ENCODE measurements around the gene PFAS.

Gene PFAS

GRCh38 chr17:8283356-8283755 lies 34.3 kb downstream of the PFAS start:
- DNase-seq (ENCODE audit: low read depth), result no peak
- no peak overlapping the region for H3K4me3 ChIP-seq (ENCODE audit: low read depth, low read length)
- TF ChIP-seq CTCF (IDR thresholded peaks at IDR 0.05; ENCODE audit: control insufficient read depth, extremely low read depth, insufficient read depth), result no peak

GRCh38 chr17:8284126-8284525 lies 35.0 kb downstream of the PFAS start:
- DNase-seq (ENCODE audit: low read depth), result no peak
- no peak overlapping the region for H3K4me3 ChIP-seq (ENCODE audit: low read depth, low read length)
- TF ChIP-seq CTCF (IDR thresholded peaks at IDR 0.05; ENCODE audit: control insufficient read depth, extremely low read depth, insufficient read depth), result no peak

- DNase-seq (ENCODE audit: low read depth), result no peak
Measured at GRCh38 chr17:8285270-8286181, 36.4 kb downstream of the PFAS start.

GRCh38 chr17:8287651-8288335 lies 38.7 kb downstream of the PFAS start:
- DNase-seq (ENCODE audit: low read depth), result peak; percentile 76
- H3K4me3 ChIP-seq (ENCODE audit: low read depth, low read length), result peak overlapping the region; percentile 62
- TF ChIP-seq CTCF (IDR thresholded peaks at IDR 0.05; ENCODE audit: control insufficient read depth, extremely low read depth, insufficient read depth), result no peak

More at GRCh38 chr17:8285270-8286181, 36.4 kb downstream of the PFAS start:
- TF ChIP-seq CTCF (IDR thresholded peaks at IDR 0.05; ENCODE audit: control insufficient read depth, extremely low read depth, insufficient read depth), result no peak
- H3K4me3 ChIP-seq (ENCODE audit: low read depth, low read length), result no peak overlapping the region

GRCh38 chr17:8288336-8289102 lies 39.4 kb downstream of the PFAS start, which contains the start of gene RANGRF:
Gene RANGRF (plus strand): TSS chr17:8288670. CDS start chr17:8288789, 119 bp downstream.
- no peak for TF ChIP-seq CTCF (IDR thresholded peaks at IDR 0.05; ENCODE audit: control insufficient read depth, extremely low read depth, insufficient read depth)
- peak; percentile 81 for DNase-seq (ENCODE audit: low read depth)
- H3K4me3 ChIP-seq (ENCODE audit: low read depth, low read length), result peak within 1 kb of the TSS; percentile 62

GRCh38 chr17:8289103-8289397 lies 40.0 kb downstream of the PFAS start:
- no peak for DNase-seq (ENCODE audit: low read depth)
- TF ChIP-seq CTCF (IDR thresholded peaks at IDR 0.05; ENCODE audit: control insufficient read depth, extremely low read depth, insufficient read depth), result no peak
- peak overlapping the region; percentile 62 for H3K4me3 ChIP-seq (ENCODE audit: low read depth, low read length)

Data from LNCaP clone FGC (cell line).